Endothelial cell of umbilical vein (primary cell): ENCODE results near the gene ZNF620. TPM values are rescaled to one million over a fixed set of nuclear protein-coding genes. Genes with fewer than 3 reads are reported as not detected.

Source experiments
- BruUV-seq: library from RNA; stranded (reverse); fragments of 400-500 nt; replicated peaks from 2 replicates; lab custom pipeline; 2021; lab: Mats Ljungman, UMichigan
- CTCF ChIA-PET: fragments of 300-600, 350-600 bp; sonication (Branson Sonifier 250); formaldehyde crosslinking; loops from one replicate; lab custom pipeline; 2021; ENCODE audit warnings: antibody characterized with exemption, inconsistent platforms; lab: Charles Lee
- POLR2A ChIA-PET: fragments of 300-600, 350-600 bp; sonication (Branson Sonifier 250); formaldehyde crosslinking; loops from one replicate; lab custom pipeline; 2021; ENCODE audit warnings: antibody characterized with exemption, inconsistent platforms; lab: Charles Lee
- DNase-seq: peaks from one replicate; pipeline ENCODE4 v3.0.0-alpha.2; 2011; ENCODE audit warnings: low read depth, low spot score
- FAIRE-seq: peaks from 2 replicates; lab custom pipeline; 2011; peaks lifted over from hg19 to GRCh38; lab: Jason Lieb, UNC
- H2AFZ ChIP-seq: 2 replicates; pipeline ENCODE4 v1.6.0; 2012; ENCODE audit warnings: low read depth, low read length, control low read depth, inconsistent platforms
- H3K27ac ChIP-seq: 2 replicates; pipeline ENCODE4 v1.5.1; 2011; ENCODE audit warnings: low read depth, mild to moderate bottlenecking, control low read depth, low read length, moderate library complexity; ENCODE audit not compliant: insufficient read depth
- H3K27me3 ChIP-seq, 2 experiments: 2 replicates each; pipeline versions ENCODE4 v1.6.0 to v1.6.1; 2011; ENCODE audit warnings: low read length in 2 of 2, mixed read lengths in 1 of 2; ENCODE audit not compliant: control insufficient read depth in 2 of 2, insufficient read depth in 2 of 2
- H3K36me3 ChIP-seq, 2 experiments: 2 replicates in 1 of 2; 3 replicates in 1 of 2; pipeline ENCODE4 v1.5.1; 2011; ENCODE audit warnings: low read length in 2 of 2, mild to moderate bottlenecking in 1 of 2, moderate library complexity in 1 of 2; ENCODE audit not compliant: control insufficient read depth in 2 of 2, insufficient read depth in 2 of 2; ENCODE audit errors: extremely low read depth in 1 of 2
- H3K4me1 ChIP-seq: 3 replicates; pipeline ENCODE4 v1.5.1; 2011; ENCODE audit warnings: mild to moderate bottlenecking, low read length; ENCODE audit not compliant: control insufficient read depth, insufficient read depth; ENCODE audit errors: extremely low read depth
- H3K4me2 ChIP-seq: 2 replicates; pipeline ENCODE4 v1.6.1; 2011; ENCODE audit warnings: low read length, control low read depth, mixed read lengths; ENCODE audit not compliant: insufficient read depth
- H3K4me3 ChIP-seq, 3 experiments: fragments of 200-600 bp in 1 of 3; sonication (generic), shearing (Covaris generic) in 1 of 3; replicated peaks in 1 of 3; 2 replicates each; pipeline ENCODE4 v1.5.1; 2011 to 2016; ENCODE audit warnings: control low read depth in 3 of 3, low read length in 3 of 3, mild to moderate bottlenecking in 2 of 3, inconsistent platforms in 1 of 3, low read depth in 1 of 3, moderate library complexity in 1 of 3; ENCODE audit not compliant: insufficient read depth in 1 of 3
- H3K79me2 ChIP-seq: 2 replicates; pipeline ENCODE4 v1.6.0; 2012; ENCODE audit warnings: low read length, inconsistent platforms; ENCODE audit not compliant: control insufficient read depth, insufficient read depth
- H3K9ac ChIP-seq: replicated peaks from 2 replicates; pipeline ENCODE3; 2011; ENCODE audit warnings: low read length, control low read depth; ENCODE audit not compliant: insufficient read depth; ENCODE audit errors: extremely low read depth
- H3K9me1 ChIP-seq: replicated peaks from 3 replicates; pipeline ENCODE4 v1.6.0; 2011; ENCODE audit warnings: mild to moderate bottlenecking, low read length; ENCODE audit not compliant: control insufficient read depth, insufficient read depth; ENCODE audit errors: extremely low read depth
- H3K9me3 ChIP-seq: replicated peaks from 2 replicates; pipeline ENCODE4 v1.5.1; 2012; ENCODE audit warnings: low read length, inconsistent platforms; ENCODE audit not compliant: control insufficient read depth, insufficient read depth
- H4K20me1 ChIP-seq: replicated peaks from 2 replicates; pipeline ENCODE3; 2011; ENCODE audit warnings: mild to moderate bottlenecking, low read length; ENCODE audit not compliant: control insufficient read depth, insufficient read depth; ENCODE audit errors: extremely low read depth
- EZH2 ChIP-seq: IDR thresholded peaks from 2 replicates; pipeline ENCODE4 v1.6.1; 2012; ENCODE audit warnings: borderline replicate concordance, low read depth, mild to moderate bottlenecking, moderate library complexity, low read length, inconsistent platforms; ENCODE audit not compliant: severe bottlenecking
- FOS ChIP-seq: IDR thresholded peaks from 2 replicates; pipeline ENCODE4 v1.6.1; 2011; ENCODE audit warnings: mild to moderate bottlenecking, low read length, moderate library complexity, borderline replicate concordance; ENCODE audit not compliant: insufficient read depth
- GATA2 ChIP-seq: IDR thresholded peaks from 2 replicates; pipeline ENCODE4 v1.7.0; 2011; ENCODE audit warnings: low read depth, mild to moderate bottlenecking, moderate library complexity, mixed read lengths, low read length; ENCODE audit not compliant: insufficient read length, insufficient read depth
- JUN ChIP-seq: IDR thresholded peaks from 2 replicates; pipeline ENCODE4 v1.6.1; 2011; ENCODE audit warnings: borderline replicate concordance, low read depth; ENCODE audit not compliant: insufficient read length, insufficient read depth
- MYC ChIP-seq: IDR thresholded peaks from one replicate; pipeline ENCODE4 v1.6.1; 2011; ENCODE audit warnings: mild to moderate bottlenecking, low read depth, low read length
- POLR2A ChIP-seq: IDR thresholded peaks from 2 replicates; pipeline ENCODE4 v1.6.1; 2012; ENCODE audit warnings: low read depth, mild to moderate bottlenecking, control low read depth, low read length
- POLR2AphosphoS5 ChIP-seq: IDR thresholded peaks from 2 replicates; pipeline ENCODE4 v1.6.1; 2012; ENCODE audit warnings: low read depth, mild to moderate bottlenecking, control low read depth, low read length, moderate library complexity; ENCODE audit not compliant: insufficient read depth
- dilution Hi-C: fragments of 300-500 bp; cut with MboI; formaldehyde crosslinking; loops from one replicate; pipeline ENCODE4 v1.15.0; 2019; ENCODE audit warnings: low sequenced_read_pairs; ENCODE audit not compliant: extremely low pct_ligation_motif_present
- intact Hi-C: fragments of 100-400 bp; cut with micrococcal nuclease; formaldehyde crosslinking; loops from one replicate; pipeline ENCODE4 v1.10.0; 2022
- polyA plus RNA-seq, 4 experiments: library from polyadenylated mRNA; depleted of rRNA in 3 of 4; stranded (reverse) in 3 of 4; unstranded in 1 of 4; fragments of >200 nt; gene quantifications; 2 replicates each; pipeline versions ENCODE4 v1.2.1 to v1.2.3, GENCODE V29; 2011 to 2012; ENCODE audit warnings: missing spikeins in 1 of 4
- total RNA-seq: library from RNA; stranded (reverse); gene quantifications from 2 replicates; pipeline ENCODE4 v1.2.3, GENCODE V29; 2021
- TF ChIP-seq, protein P1 (sequence below), 2 donors: IDR thresholded peaks; 1 replicate in 1 of 2; 2 replicates in 1 of 2; pipeline ENCODE4 v1.5.1; 2011; ENCODE audit warnings: low read length in 2 of 2, mild to moderate bottlenecking in 2 of 2, moderate library complexity in 2 of 2, control low read depth in 1 of 2, inconsistent platforms in 1 of 2, low read depth in 1 of 2; ENCODE audit not compliant: insufficient read depth in 1 of 2; ENCODE audit errors: extremely low read depth in 1 of 2
- TF ChIP-seq, protein P2 (sequence below): IDR thresholded peaks from 2 replicates; pipeline ENCODE4 v1.6.1; 2011; ENCODE audit not compliant: insufficient read depth, insufficient read length

ZNF620 gene
- total and polyA plus RNA-seq, 2 donors (not counting 3 experiments of a cell fraction or from before 2014, with no cell fraction given), result 1.9 to 4.0 TPM

DNA sequence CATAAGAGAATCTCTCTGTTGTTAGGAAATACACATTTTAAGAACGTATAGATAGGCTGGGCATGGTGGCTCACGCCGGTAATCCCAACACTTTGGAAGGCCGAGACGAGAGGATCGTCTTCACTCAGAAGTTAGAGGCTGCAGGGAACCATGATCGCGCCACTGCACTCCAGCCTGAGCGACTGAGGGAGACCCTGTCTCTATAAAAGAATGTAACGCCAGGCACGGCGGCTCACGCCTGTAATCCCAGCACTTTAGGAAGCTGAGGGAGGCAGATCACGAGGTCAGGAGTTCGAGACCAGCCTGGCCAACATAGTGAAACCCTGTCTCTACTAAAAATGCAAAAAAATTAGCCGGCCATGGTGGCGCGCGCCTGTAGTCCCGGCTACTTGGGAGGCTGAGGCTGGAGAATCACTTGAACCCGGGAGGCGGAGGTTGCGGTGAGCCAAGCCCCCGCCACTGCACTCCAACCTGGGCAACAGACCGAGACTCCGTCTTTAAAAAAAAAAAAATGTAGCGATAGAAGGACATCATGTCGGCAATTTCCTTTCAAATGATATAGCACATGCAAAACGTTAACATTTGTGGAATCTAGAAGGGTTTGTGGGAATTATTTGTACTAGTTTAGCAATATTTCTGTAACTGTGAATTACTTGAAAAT lies 49.4 kb upstream of the ZNF620 start:
- TF ChIP-seq, protein P1, sequence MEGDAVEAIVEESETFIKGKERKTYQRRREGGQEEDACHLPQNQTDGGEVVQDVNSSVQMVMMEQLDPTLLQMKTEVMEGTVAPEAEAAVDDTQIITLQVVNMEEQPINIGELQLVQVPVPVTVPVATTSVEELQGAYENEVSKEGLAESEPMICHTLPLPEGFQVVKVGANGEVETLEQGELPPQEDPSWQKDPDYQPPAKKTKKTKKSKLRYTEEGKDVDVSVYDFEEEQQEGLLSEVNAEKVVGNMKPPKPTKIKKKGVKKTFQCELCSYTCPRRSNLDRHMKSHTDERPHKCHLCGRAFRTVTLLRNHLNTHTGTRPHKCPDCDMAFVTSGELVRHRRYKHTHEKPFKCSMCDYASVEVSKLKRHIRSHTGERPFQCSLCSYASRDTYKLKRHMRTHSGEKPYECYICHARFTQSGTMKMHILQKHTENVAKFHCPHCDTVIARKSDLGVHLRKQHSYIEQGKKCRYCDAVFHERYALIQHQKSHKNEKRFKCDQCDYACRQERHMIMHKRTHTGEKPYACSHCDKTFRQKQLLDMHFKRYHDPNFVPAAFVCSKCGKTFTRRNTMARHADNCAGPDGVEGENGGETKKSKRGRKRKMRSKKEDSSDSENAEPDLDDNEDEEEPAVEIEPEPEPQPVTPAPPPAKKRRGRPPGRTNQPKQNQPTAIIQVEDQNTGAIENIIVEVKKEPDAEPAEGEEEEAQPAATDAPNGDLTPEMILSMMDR (IDR thresholded peaks at IDR 0.05; ENCODE audit: extremely low read depth in 1 of 2, insufficient read depth in 1 of 2, low read depth in 1 of 2, low read length in 2 of 2), result no peak
- TF ChIP-seq POLR2A (no peak), FOS (no peak), JUN (no peak), EZH2 (no peak), GATA2 (no peak), MYC (no peak), POLR2AphosphoS5 (no peak)
- TF ChIP-seq, protein P2, sequence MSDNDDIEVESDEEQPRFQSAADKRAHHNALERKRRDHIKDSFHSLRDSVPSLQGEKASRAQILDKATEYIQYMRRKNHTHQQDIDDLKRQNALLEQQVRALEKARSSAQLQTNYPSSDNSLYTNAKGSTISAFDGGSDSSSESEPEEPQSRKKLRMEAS, result no peak
- CTCF ChIA-PET, result interaction anchor here (1.0 to 1.2 kb wide), 2 partner anchors 48 to 49 kb away, joined by 4 to 7 read pairs; partner anchors contain the start of gene ZNF620
- peak overlapping the region; percentile 78 for H3K27ac ChIP-seq
- H3K36me3 ChIP-seq, result peaks cover 3 to 9% of the 10 kb centered on the region in 2 experiments
- peak overlapping the region; percentile 94 for H3K9ac ChIP-seq
- H2AFZ ChIP-seq, result peak overlapping the region; percentile 69
- no peaks in the 10 kb centered on the region for H3K27me3 ChIP-seq
- no peaks in the 10 kb centered on the region for H3K9me3 ChIP-seq
- peaks cover 4% of the 10 kb centered on the region for H4K20me1 ChIP-seq
- H3K9me1 ChIP-seq, result no peaks in the 10 kb centered on the region
- TSS peak; percentile 84 for BruUV-seq
- dilution Hi-C loops (no loop called here), intact Hi-C loops (loop anchor here (2.0 to 10.0 kb wide), 2 partner anchors 1072 to 1506 kb away; partner anchors contain the start of genes SLC25A38 and ULK4)
- H3K79me2 ChIP-seq, result peaks cover 28% of the 10 kb centered on the region
- peaks cover 15% of the 10 kb centered on the region for H3K4me1 ChIP-seq
- DNase-seq, result no peak
- peak overlapping the region; percentile 64 to 92 (median 77) for H3K4me3 ChIP-seq
- no peak for FAIRE-seq
- POLR2A ChIA-PET, result interaction anchor here (0.5 to 1.9 kb wide), 5 partner anchors 21 to 1041 kb away, joined by 3 to 19 read pairs (median 8); partner anchors contain the start of genes ZNF619, ZNF620 and ZNF621
- H3K4me2 ChIP-seq, result peak overlapping the region; percentile 81
